Measurements from ENCODE around the gene EMC8.

EMC8 gene

GRCh38 chr16:85752511-85753420, 46.6 kb downstream of the EMC8 start:
- no peak for DNase-seq

GRCh38 chr16:85751698-85752501, 47.4 kb downstream of the EMC8 start:
- DNase-seq, result no peak

- DNase-seq, result no peak
Observed at GRCh38 chr16:85750827-85751697, 48.3 kb downstream of the EMC8 start, which contains the start of gene C16orf74. C16orf74 (minus strand) TSS chr16:85751096; CDS start chr16:85735217, 15,879 bp downstream.

DNA sequence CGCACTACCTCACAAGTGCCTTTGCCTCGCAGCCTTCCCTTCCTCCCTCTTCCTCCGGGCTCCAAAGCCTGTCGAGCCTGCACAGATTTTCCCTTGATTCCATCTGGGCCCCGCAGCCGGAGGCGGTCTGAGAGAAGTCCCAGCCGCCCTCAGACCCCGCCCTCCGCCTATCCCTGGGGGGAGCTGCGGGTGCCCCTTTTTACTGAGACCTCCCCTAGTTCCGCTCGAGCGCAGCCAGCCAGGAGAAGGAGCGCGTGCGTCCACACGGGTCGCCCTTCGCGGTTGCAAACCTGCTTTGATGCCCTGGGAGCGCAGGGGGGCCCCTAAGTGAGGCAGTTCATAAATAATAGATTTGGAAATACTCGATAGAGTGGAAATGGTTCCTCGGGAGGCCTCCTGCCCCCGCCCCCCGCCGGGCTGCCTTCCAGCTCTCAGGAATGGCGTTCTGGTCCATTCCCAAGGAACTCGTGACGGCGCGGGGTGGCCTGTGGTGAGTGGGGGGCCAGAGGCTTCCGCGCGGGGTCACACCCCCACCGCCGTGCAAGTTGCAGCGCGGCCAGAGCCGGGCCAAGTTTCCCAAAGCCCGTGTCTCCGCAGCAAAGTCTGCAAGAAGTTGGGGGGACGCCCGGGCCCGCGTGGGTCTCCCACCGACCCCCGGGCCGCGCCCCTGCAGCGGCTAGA, 49.1 kb downstream of the EMC8 start:
- no peak for DNase-seq

DNA sequence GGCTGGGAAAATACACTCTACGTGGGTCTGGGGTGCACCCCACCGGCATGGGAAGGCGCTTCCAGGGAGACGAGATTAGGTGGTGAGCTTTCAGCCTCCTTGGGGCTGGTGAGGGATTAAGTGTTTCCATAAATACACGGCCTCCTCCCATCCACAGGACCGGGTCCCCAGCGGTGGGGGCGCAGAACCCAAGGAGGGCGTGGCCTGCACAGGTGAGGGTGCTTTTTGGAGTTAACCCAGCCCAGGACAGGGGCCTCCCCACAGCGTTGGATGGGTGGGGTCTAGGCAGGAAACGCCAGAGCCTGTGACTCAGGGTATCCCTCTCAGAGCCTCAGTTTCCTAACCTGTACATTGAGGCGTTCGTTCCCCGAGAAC, 49.6 kb downstream of the EMC8 start:
- no peak for DNase-seq

GRCh38 chr16:85746460-85747215, 52.7 kb downstream of the EMC8 start:
- no peak for DNase-seq

GRCh38 chr16:85738923-85739715, 60.2 kb downstream of the EMC8 start:
- DNase-seq, result no peak

GRCh38 chr16:85736921-85737320, 62.4 kb downstream of the EMC8 start:
- no peak for DNase-seq

DNA sequence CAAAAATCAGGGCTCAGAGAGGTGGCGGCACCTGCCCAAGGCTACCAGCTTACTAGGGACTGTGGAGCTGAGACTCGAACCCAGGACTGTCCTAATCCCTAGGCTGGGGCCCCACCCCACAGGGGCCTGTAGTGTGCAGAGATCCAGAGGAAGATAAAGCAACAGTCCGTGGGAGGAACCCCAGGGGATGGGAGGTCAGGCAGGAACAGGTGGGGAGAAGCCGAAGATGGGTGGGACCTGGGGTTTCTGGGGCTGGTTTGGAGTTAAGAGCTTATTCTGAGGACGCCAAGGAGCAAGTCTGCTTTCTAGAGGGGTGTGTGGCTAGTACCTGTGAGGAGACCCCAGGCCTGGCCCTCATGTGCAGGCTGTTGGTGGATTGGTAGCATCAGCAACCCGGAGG, 63.4 kb downstream of the EMC8 start:
- DNase-seq, result no peak

DNA sequence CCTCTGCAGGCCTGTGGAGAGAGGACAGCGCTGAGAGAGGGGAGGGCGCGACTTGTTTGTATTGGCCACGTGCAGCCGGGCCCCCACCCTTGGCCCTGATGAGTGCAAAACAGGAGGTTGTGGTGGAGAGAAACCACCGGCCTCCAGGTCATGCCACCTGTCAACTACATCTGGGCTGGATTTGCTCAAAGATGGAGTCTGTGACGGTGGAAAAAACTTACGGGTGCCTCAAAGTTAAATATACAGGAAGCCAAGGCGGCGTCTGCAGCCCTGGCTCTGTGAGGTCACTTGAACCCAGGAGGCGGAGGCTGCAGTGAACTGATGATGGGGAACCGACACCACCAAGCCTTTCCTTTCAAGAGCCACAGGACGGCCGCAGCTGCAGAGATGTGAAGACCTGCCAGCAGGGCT, 64.1 kb downstream of the EMC8 start:
- no peak for DNase-seq

GRCh38 chr16:85734311-85735017, 64.9 kb downstream of the EMC8 start:
- no peak for DNase-seq

DNA sequence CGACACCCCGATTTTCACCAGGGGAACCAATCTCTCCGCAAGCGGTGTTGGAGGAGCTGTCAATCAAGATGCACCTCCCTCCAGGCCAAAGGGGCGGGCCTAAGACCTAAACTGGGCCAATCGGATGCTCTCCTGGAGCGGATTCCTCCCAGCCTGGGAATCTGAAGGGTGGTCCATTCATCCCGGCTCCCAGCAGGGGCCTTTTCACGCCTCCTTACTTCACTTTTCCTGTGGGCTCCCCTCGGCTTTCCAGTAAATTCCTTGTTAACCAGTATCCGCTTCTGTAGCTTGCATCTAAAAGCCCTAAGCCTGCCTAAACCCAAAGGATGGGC, 65.5 kb downstream of the EMC8 start:
- no peak for DNase-seq

DNA sequence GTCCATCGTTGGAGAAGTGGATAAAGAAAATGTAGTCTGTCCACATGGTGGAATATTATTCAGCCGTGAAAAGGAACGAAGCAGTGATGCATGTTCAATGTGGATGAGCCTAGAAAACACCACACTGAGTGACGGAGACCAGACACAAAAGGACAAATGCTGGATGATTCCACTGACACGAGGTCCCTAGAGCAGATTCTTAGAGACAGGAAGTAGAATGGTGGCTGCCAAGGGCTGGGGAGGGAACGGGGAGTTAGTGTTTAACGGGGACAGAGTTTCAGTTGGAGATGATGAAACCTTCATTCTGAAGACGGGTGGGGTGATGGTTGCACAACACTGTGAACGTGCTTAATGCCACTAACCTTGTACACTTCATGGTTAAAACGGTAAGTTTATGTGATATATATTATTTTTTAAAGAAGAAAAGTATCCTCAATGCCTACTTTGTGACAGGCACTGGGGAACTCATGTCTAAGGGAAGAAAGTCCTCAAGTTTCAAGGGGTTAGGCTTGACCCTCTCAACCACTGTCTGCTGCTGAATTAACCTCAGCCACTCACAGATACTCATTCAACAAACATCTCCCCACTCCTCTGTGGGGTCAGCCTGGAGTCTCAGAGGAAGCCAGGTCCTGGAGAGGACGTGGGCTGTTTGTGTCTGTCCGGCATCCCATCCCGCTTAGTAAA, 66.0 kb downstream of the EMC8 start:
- no peak for DNase-seq

DNA sequence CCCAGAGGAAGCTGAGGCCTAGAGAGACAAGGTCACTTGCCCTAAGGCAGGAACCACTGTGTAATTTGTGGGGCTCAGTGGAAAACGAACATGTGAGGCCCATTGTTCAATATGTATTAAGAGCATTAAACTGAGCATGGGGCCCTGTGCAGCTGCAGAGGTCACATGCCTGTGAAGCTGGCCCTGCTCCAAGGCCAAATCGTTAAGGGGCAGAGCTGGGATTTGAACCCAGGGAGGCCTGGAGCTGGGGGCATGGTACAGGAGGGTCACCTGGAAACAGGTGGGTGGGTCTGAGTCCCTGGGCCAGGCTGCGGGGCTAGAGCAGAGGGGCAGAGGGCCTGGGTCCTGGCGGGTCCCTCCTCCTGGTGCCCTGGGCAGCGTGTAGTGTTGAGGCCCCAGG, 68.2 kb downstream of the EMC8 start:
- DNase-seq, result no peak

GRCh38 chr16:85730186-85730465, 69.2 kb downstream of the EMC8 start:
- DNase-seq, result no peak

DNA sequence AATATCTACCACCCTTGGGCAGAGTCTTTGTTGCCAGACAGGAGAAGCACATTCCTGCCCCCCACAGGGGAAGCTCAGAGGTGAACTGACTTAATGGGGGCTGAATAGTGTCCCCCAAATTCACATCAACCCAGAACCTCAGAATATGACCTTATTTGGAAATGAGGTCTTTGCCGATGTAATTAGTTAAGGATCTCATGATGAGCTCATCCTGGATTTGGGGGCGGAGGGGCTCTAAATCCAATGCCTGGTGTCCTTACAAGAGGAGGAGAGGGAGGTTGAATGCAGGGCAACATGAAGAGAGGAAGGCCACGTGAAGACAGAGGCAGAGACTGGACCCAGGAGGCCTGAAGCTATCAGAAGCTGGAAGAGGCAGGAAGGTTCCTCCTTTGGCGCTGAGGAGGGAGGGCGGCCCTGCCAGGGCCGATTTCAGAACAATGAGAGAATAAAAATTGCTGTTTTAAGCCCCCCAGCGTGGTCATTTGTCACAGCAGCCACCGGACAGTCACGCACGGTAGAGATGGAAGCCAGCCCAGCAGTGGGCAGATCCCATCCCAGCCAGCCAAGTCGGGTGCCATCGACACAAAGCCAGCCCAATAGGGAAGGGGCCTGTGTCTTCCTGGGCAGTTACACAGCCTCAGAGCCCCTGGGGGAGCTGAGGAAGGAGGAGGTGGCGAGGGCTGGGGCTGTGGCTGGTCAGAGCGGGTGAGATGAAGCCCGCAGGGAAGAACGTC, 69.7 kb downstream of the EMC8 start:
- DNase-seq, result no peak

GRCh38 chr16:85728879-85729278, 70.5 kb downstream of the EMC8 start:
- DNase-seq, result no peak

Data from NCI-H2107 (cell line).